GM21717 (cell line): Measurements from ENCODE around the gene CCT5.
A peak's percentile ranks its signal among the peaks of the same experiment; 100 is the strongest.

ENCODE experiments used
- ATAC-seq: cut with Tn5 transposase; IDR thresholded peaks from one replicate; pipeline ENCODE4 v1.9.1; 2021; ENCODE audit warnings: mild to moderate bottlenecking, moderate library complexity; ENCODE audit not compliant: unreplicated experiment

The CCT5 gene

GRCh38 chr5:10297646-10298204 is 47.6 kb downstream of the CCT5 start:
- no peak for ATAC-seq

GRCh38 chr5:10300246-10300645 is 50.2 kb downstream of the CCT5 start:
- no peak for ATAC-seq

- no peak for ATAC-seq
Observed at GRCh38 chr5:10301266-10301665, 51.2 kb downstream of the CCT5 start.

GRCh38 chr5:10301842-10302610 is 51.9 kb downstream of the CCT5 start:
- no peak for ATAC-seq

GRCh38 chr5:10303201-10303600 is 53.1 kb downstream of the CCT5 start:
- ATAC-seq, result no peak

GRCh38 chr5:10303699-10304170 is 53.7 kb downstream of the CCT5 start:
- no peak for ATAC-seq

GRCh38 chr5:10304932-10305331 is 54.9 kb downstream of the CCT5 start:
- no peak for ATAC-seq

- no peak for ATAC-seq
Observed at GRCh38 chr5:10306114-10306513, 56.0 kb downstream of the CCT5 start.

- ATAC-seq, result no peak
Observed at GRCh38 chr5:10306806-10307205, 56.7 kb downstream of the CCT5 start.

- peak; percentile 76 for ATAC-seq
Observed at GRCh38 chr5:10307206-10308148, 57.4 kb downstream of the CCT5 start, which contains the start of gene CMBL. CMBL (minus strand) TSS chr5:10307902; CDS start chr5:10290762, 17,140 bp downstream.

GRCh38 chr5:10308844-10309243 is 58.8 kb downstream of the CCT5 start:
- ATAC-seq, result no peak

GRCh38 chr5:10310066-10310779 is 60.1 kb downstream of the CCT5 start:
- ATAC-seq, result no peak

GRCh38 chr5:10310835-10311570 is 60.9 kb downstream of the CCT5 start:
- ATAC-seq, result peak; percentile 75

GRCh38 chr5:10311595-10312425 is 61.7 kb downstream of the CCT5 start:
- ATAC-seq, result no peak

GRCh38 chr5:10315201-10315600 is 65.1 kb downstream of the CCT5 start:
- no peak for ATAC-seq
